Ovary (tissue), 9 donors: ENCODE data around the gene SNAP29. TPM values are rescaled to one million over a fixed set of nuclear protein-coding genes. Genes with fewer than 3 reads are reported as not detected.
"Not testable (repeated sequence)": the region's sequence is repeated elsewhere in the genome, so short reads cannot be mapped to it uniquely, and the experiment has no call there.

Experiments used
- DNase-seq, 5 donors: peaks; one replicate each; pipeline ENCODE4 v3.0.0-alpha.2; 2019 to 2020
- H3K27ac ChIP-seq, 2 donors: fragments of 200-600 bp; one replicate each; pipeline versions ENCODE4 v1.5.1 to v1.8.0; 2019 to 2022
- H3K27me3 ChIP-seq: fragments of 200-600 bp; one replicate; pipeline ENCODE4 v1.8.0; 2022
- H3K36me3 ChIP-seq: fragments of 200-600 bp; sonication (generic); one replicate; pipeline ENCODE4 v1.5.1; 2019
- H3K4me1 ChIP-seq: one replicate; pipeline ENCODE4 v1.8.1; 2013; ENCODE audit warnings: mild to moderate bottlenecking, moderate library complexity; ENCODE audit not compliant: insufficient read depth
- H3K4me3 ChIP-seq: fragments of 200-600 bp; sonication (generic); one replicate; pipeline ENCODE4 v1.5.1; 2017
- H3K9me3 ChIP-seq, 2 donors: fragments of 200-600 bp in 1 of 2; sonication (generic) in 1 of 2; one replicate each; pipeline versions ENCODE4 v1.5.1 to v1.8.1; 2013 to 2019; ENCODE audit warnings: mild to moderate bottlenecking in 1 of 2, moderate library complexity in 1 of 2
- CTCF ChIP-seq, 3 donors: fragments of 450-650 bp in 2 of 3; fragments of 200-600 bp in 1 of 3; IDR thresholded peaks; one replicate each; pipeline versions ENCODE4 v1.5.1 to v1.8.0; 2016 to 2022; ENCODE audit warnings: antibody characterized with exemption in 3 of 3, mild to moderate bottlenecking in 1 of 3
- EP300 ChIP-seq: sonication (generic); formaldehyde crosslinking; IDR thresholded peaks from one replicate; pipeline ENCODE4 v1.6.1; 2017; ENCODE audit warnings: antibody characterized with exemption
- POLR2A ChIP-seq: fragments of 450-650 bp; IDR thresholded peaks from one replicate; pipeline ENCODE4 v1.6.1; 2017; ENCODE audit warnings: antibody characterized with exemption, mild to moderate bottlenecking, moderate library complexity
- WGBS, 3 donors: extraction: QIAGEN DNeasy Blood & Tissue Kit in 1 of 3; methylation state at CpG; one replicate each; pipeline versions ENCODE4 v1.1.5 to v1.1.7; 2013 to 2017; 5-methylcytosine and 5-hydroxymethylcytosine counted together
- intact Hi-C, 4 donors: fragments of 100-400 bp; cut with DNase I; formaldehyde crosslinking; loops; one replicate each; pipeline versions ENCODE4 v1.11.0 to v1.15.1; 2022 to 2023
- polyA plus RNA-seq, 2 donors: library from polyadenylated mRNA; stranded (reverse); fragments of 200-250 nt in 1 of 2; fragments of 350-450 nt in 1 of 2; fragmentation: Illumina TruSeq in 1 of 2; extraction: RNeasy Lipid Tissue Mini Kit (QIAGEN cat#74804) in 1 of 2; gene quantifications; one replicate each; pipeline ENCODE4 v1.2.3, GENCODE V29; 2013 to 2014
- total RNA-seq, 7 donors: library from RNA; depleted of rRNA in 2 of 7; stranded (reverse); fragments of >200 nt in 2 of 7; fragmentation: NEBNext Ultra II Directional in 3 of 7; extraction: Animal tissue kit (Norgen Biotek cat#: 25700) in 3 of 7; gene quantifications; one replicate each; pipeline versions ENCODE4 v1.1.0 to v1.2.4, GENCODE V29; 2016 to 2023
- donor health status: DM: no; HTN: no; CAD: no; lungs with moderate emphysema.
- donor health status: DM: no; HTN: no; CAD: no.
- donor health status: Bipolar disorder and iron deficiency.
- donor health status: DM: yes; HTN: yes; CAD: no.
- donor health status: DM: no; HTN: no; CAD: no.
- donor health status: DM: yes; HTN: yes; CAD: no.

Gene SNAP29
- total and polyA plus RNA-seq, 9 donors = 12.0 to 58.6 (median 22.9) TPM

- intact Hi-C loops = no loop called here
- peak in 1 of 5 donors; percentile 27 for DNase-seq
- no peak overlapping the region for H3K4me3 ChIP-seq
- H3K9me3 ChIP-seq = no peaks in the 10 kb centered on the region
- WGBS, 3 donors = 73 to 79% (median 75%) methylated on average over 7 of the region's 7 CpGs
- H3K27me3 ChIP-seq = no peaks in the 10 kb centered on the region
- no peak for TF ChIP-seq EP300
- no peak for TF ChIP-seq CTCF (IDR thresholded peaks at IDR 0.05)
- TF ChIP-seq POLR2A = no peak
- H3K4me1 ChIP-seq = no peaks in the 10 kb centered on the region
- no peak overlapping the region for H3K27ac ChIP-seq
- H3K36me3 ChIP-seq = no peaks in the 10 kb centered on the region
These were observed 45.5 kb downstream of the SNAP29 start for GRCh38 chr22:20904008-20904979.

GRCh38 chr22:20904980-20905355 is 46.2 kb downstream of the SNAP29 start:
- Histone ChIP-seq H3K27me3 (no peaks in the 10 kb centered on the region), H3K4me3 (no peak overlapping the region), H3K27ac (no peak overlapping the region), H3K4me1 (no peaks in the 10 kb centered on the region), H3K36me3 (no peaks in the 10 kb centered on the region), H3K9me3 (no peaks in the 10 kb centered on the region)
- intact Hi-C loops = no loop called here
- DNase-seq = no peak
- WGBS, 3 donors = 47 to 58% (median 54%) methylated on average over 3 of the region's 3 CpGs
- TF ChIP-seq EP300 = no peak
- no peak for TF ChIP-seq POLR2A
- TF ChIP-seq CTCF (IDR thresholded peaks at IDR 0.05) = no peak

GRCh38 chr22:20905415-20906386 is 46.9 kb downstream of the SNAP29 start:
- H3K27me3 ChIP-seq = no peaks in the 10 kb centered on the region
- H3K4me3 ChIP-seq = no peak overlapping the region
- no peak overlapping the region for H3K27ac ChIP-seq
- H3K9me3 ChIP-seq = no peaks in the 10 kb centered on the region
- WGBS, 3 donors = 38 to 43% (median 43%) methylated on average over 4 of the region's 4 CpGs
- intact Hi-C loops = no loop called here
- H3K4me1 ChIP-seq = no peaks in the 10 kb centered on the region
- H3K36me3 ChIP-seq = no peaks in the 10 kb centered on the region
- TF ChIP-seq CTCF (IDR thresholded peaks at IDR 0.05) (no peak), EP300 (no peak), POLR2A (no peak)
- no peak for DNase-seq

GRCh38 chr22:20906387-20906767 is 47.6 kb downstream of the SNAP29 start:
- no peak for TF ChIP-seq POLR2A
- no peak for TF ChIP-seq CTCF (IDR thresholded peaks at IDR 0.05)
- TF ChIP-seq EP300 = no peak
- Histone ChIP-seq H3K4me3 (no peak overlapping the region), H3K9me3 (no peaks in the 10 kb centered on the region), H3K4me1 (no peaks in the 10 kb centered on the region), H3K36me3 (no peaks in the 10 kb centered on the region), H3K27me3 (no peaks in the 10 kb centered on the region), H3K27ac (no peak overlapping the region)
- 67 to 75% (median 73%) methylated on average over 3 of the region's 3 CpGs for WGBS, 3 donors
- intact Hi-C loops = no loop called here
- DNase-seq = no peak

DNA sequence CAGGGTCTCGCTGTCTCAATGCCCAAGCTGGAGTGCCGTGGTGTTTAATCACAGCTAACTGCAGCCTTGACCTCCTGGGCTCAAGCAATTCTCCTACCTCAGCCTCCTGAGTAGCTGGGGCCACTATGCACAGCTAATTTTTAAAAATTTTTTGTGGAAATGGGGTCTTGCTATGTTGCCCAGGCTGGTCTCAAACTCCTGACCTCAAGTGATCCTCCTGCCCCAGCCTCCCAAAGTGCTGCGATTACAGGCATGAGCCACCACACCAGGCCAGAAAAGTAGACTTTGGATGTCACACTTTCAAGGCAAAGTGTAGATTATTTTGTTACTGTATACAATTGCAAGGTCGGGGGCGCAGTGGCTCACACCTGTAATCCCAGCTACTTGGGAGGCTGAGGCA is 49.9 kb downstream of the SNAP29 start:
- H3K27me3 ChIP-seq, H3K4me3 ChIP-seq, H3K4me1 ChIP-seq, DNase-seq, H3K27ac ChIP-seq, intact Hi-C loops, H3K9me3 ChIP-seq, H3K36me3 ChIP-seq: not testable (repeated sequence)
- WGBS, 3 donors = 84 to 88% (median 87%) methylated on average over 5 of the region's 5 CpGs
